ENCODE measurements around the gene SIPA1L3.

SIPA1L3 gene

DNA sequence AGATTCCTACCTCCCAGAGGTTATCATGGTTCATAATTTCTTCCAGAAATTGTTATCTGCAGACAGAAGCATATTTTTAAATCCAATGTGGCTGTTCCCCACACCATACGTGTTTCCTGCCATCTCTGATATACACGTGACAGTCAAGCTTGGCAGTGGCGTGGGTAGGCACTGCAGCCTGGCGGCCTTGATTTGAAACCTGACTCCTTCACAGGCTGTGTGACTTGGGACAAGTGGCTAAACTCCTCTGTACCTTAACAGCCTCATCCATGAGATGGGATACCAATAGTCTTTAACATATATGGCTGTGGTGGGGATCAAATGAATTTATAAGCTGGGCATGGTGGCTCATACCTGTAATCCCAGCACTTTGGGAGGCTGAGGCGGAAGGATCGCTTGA is 283.8 kb downstream of the SIPA1L3 start:
- no peak overlapping the region for H3K27ac ChIP-seq (ENCODE audit: low read length)
- no peak for DNase-seq (ENCODE audit: low read depth, low spot score)
- no peaks in the 10 kb centered on the region for H3K27me3 ChIP-seq (ENCODE audit: control insufficient read depth, insufficient read depth, low read length)
- no CpG with 5 or more reads among the region's 6 CpGs for WGBS (ENCODE audit: insufficient coverage, insufficient read length)
- no peaks in the 10 kb centered on the region for H3K4me1 ChIP-seq (ENCODE audit: control insufficient read depth, insufficient read depth, low read length)
- no peak overlapping the region for H3K4me3 ChIP-seq (ENCODE audit: low read length)
- no peaks in the 10 kb centered on the region for H3K9me3 ChIP-seq (ENCODE audit: control insufficient read depth, insufficient read depth, low read length)
- no peaks in the 10 kb centered on the region; the same call in none of the 2 replicates for H3K36me3 ChIP-seq (ENCODE audit: control insufficient read depth, insufficient read depth, low read length)

DNA sequence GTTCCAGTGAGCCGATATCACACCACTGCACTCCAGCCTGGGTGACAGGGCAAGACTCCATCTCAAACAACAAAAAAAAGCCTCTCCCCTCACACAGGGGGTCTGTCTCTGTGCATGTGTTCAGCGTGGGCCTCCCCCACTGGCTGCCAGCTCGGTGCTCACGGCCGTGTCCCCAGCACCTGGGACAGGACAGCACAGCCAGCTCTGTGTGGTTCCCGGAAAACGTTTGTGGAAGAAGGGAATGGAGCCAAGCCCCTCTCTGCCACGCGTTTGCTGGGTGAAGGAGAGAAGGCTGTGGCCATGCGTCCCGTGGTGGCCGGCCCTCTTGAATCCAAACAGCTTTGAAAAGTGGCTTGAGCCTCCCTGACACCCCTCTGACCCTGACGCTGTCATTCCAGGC is 284.7 kb downstream of the SIPA1L3 start:
- no peak overlapping the region for H3K27ac ChIP-seq (ENCODE audit: low read length)
- H3K27me3 ChIP-seq (ENCODE audit: control insufficient read depth, insufficient read depth, low read length), result no peaks in the 10 kb centered on the region
- no peaks in the 10 kb centered on the region for H3K9me3 ChIP-seq (ENCODE audit: control insufficient read depth, insufficient read depth, low read length)
- no CpG with 5 or more reads among the region's 13 CpGs for WGBS (ENCODE audit: insufficient coverage, insufficient read length)
- no peaks in the 10 kb centered on the region for H3K4me1 ChIP-seq (ENCODE audit: control insufficient read depth, insufficient read depth, low read length)
- no peak for DNase-seq (ENCODE audit: low read depth, low spot score)
- no peaks in the 10 kb centered on the region; the same call in none of the 2 replicates for H3K36me3 ChIP-seq (ENCODE audit: control insufficient read depth, insufficient read depth, low read length)
- no peak overlapping the region for H3K4me3 ChIP-seq (ENCODE audit: low read length)

DNA sequence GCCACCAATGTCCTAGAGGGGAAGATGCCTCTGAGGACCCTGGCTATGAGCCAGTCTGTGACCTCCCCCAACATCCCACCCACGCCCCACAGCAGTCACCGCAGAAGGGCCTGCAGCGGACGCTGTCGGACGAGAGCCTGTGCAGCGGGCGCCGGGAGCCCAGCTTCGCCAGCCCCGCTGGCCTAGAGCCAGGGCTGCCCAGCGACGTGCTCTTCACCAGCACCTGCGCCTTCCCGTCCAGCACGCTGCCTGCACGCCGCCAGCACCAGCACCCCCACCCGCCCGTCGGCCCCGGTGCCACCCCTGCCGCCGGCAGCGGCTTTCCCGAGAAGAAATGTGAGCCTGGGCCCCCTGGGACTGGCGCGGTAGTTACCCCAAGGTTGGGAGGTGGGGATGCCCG is 286.4 kb downstream of the SIPA1L3 start:
- DNase-seq (ENCODE audit: low read depth, low spot score), result no peak
- H3K9me3 ChIP-seq (ENCODE audit: control insufficient read depth, insufficient read depth, low read length), result no peaks in the 10 kb centered on the region
- no peaks in the 10 kb centered on the region for H3K4me1 ChIP-seq (ENCODE audit: control insufficient read depth, insufficient read depth, low read length)
- peaks cover 3% of the 10 kb centered on the region for H3K36me3 ChIP-seq (ENCODE audit: control insufficient read depth, insufficient read depth, low read length)
- no peak overlapping the region for H3K27ac ChIP-seq (ENCODE audit: low read length)
- no peak overlapping the region for H3K4me3 ChIP-seq (ENCODE audit: low read length)
- no CpG with 5 or more reads among the region's 29 CpGs for WGBS (ENCODE audit: insufficient coverage, insufficient read length)
- H3K27me3 ChIP-seq (ENCODE audit: control insufficient read depth, insufficient read depth, low read length), result no peaks in the 10 kb centered on the region

DNA sequence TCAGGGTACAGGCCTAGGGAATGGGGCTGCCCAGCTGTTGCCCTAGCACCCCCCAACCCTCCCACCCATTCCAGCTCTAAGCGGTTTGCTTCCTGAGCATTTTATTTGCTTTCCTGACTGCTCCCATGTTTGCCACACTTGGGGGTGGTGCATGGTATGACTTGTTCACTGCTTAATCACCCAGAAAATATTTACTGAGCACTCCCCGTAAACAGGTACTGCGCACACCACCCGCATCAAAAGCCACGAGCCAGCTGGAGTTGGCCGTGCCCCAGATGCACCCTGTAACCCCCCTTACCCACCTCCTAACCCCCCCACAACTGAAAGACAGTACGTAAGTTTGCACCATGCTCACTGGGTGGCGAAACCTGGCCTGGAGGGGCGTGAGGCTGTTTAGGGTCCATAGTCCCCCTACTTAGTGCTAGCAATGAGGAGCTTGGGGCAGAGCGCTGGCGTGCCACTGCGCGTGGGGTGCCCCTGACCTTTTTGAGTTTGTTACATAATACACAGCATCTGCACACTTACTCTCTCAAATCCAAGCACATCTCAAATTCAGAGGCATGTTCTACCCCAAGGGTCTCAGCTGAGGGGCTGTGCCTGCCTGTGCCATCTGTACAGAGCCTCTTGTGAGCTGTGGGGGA is 287.2 kb downstream of the SIPA1L3 start:
- Histone ChIP-seq H3K9me3 (ENCODE audit: control insufficient read depth, insufficient read depth, low read length) (no peaks in the 10 kb centered on the region), H3K27ac (ENCODE audit: low read length) (no peak overlapping the region), H3K4me1 (ENCODE audit: control insufficient read depth, insufficient read depth, low read length) (no peaks in the 10 kb centered on the region), H3K36me3 (ENCODE audit: control insufficient read depth, insufficient read depth, low read length) (peaks cover 5% of the 10 kb centered on the region), H3K27me3 (ENCODE audit: control insufficient read depth, insufficient read depth, low read length) (no peaks in the 10 kb centered on the region), H3K4me3 (ENCODE audit: low read length) (no peak overlapping the region)
- no peak for DNase-seq (ENCODE audit: low read depth, low spot score)
- no CpG with 5 or more reads among the region's 13 CpGs for WGBS (ENCODE audit: insufficient coverage, insufficient read length)

DNA sequence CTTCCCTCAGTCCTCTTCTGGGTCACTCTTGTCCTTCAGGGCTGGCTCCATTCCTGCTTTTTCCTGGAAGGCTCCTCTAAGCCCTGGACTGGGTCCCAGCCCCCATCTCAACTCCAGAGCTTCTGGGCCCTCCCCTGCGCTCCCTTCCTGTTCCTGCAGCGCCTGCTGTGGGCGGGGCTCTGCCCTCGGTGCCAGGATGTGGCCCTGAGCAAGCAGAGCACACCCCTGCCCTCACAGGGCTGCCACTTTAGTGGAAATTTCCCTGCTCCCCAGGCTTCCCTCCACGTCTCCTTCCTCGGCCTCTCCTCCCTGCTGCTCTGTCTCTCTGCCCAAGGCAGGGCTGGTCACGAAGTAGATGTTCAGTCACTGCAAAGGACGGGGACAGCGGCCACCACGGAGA is 288.2 kb downstream of the SIPA1L3 start:
- no peaks in the 10 kb centered on the region for H3K9me3 ChIP-seq (ENCODE audit: control insufficient read depth, insufficient read depth, low read length)
- H3K36me3 ChIP-seq (ENCODE audit: control insufficient read depth, insufficient read depth, low read length), result peaks cover 5% of the 10 kb centered on the region
- no peaks in the 10 kb centered on the region for H3K4me1 ChIP-seq (ENCODE audit: control insufficient read depth, insufficient read depth, low read length)
- no peak for DNase-seq (ENCODE audit: low read depth, low spot score)
- H3K27me3 ChIP-seq (ENCODE audit: control insufficient read depth, insufficient read depth, low read length), result no peaks in the 10 kb centered on the region
- WGBS (ENCODE audit: insufficient coverage, insufficient read length), result no CpG with 5 or more reads among the region's 10 CpGs
- H3K27ac ChIP-seq (ENCODE audit: low read length), result no peak overlapping the region
- no peak overlapping the region for H3K4me3 ChIP-seq (ENCODE audit: low read length)

DNA sequence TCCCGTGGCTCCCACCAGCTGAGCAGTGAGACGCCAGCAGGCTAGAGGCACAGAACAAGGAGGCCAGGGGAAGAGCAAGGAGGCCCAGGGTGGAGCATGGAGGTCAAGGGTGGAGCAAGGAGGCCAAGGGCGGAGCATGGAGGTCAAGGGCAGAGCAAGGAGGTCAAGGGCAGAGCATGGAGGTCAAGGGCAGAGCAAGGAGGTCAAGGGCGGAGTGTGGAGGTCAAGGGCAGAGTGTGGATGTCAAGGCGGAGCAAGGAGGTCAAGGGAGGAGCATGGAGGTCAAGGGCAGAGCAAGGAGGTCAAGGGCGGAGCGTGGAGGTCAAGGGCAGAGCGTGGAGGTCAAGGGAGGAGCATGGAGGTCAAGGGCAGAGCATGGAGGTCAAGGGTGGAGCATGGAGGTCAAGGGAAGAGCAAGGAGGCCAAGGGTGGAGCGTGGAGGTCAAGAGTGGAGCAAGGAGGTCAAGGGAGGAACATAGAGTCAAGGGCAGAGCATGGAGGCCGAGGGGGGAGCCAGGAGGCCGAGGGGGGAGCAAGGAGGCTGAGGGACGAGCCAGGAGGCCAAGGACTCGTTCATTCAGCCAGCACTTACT is 289.3 kb downstream of the SIPA1L3 start:
- H3K4me1 ChIP-seq (ENCODE audit: control insufficient read depth, insufficient read depth, low read length), result no peaks in the 10 kb centered on the region
- WGBS (ENCODE audit: insufficient coverage, insufficient read length), result no CpG with 5 or more reads among the region's 13 CpGs
- H3K4me3 ChIP-seq (ENCODE audit: low read length), result no peak overlapping the region
- no peak for DNase-seq (ENCODE audit: low read depth, low spot score)
- no peaks in the 10 kb centered on the region for H3K27me3 ChIP-seq (ENCODE audit: control insufficient read depth, insufficient read depth, low read length)
- H3K27ac ChIP-seq (ENCODE audit: low read length), result no peak overlapping the region
- H3K36me3 ChIP-seq (ENCODE audit: control insufficient read depth, insufficient read depth, low read length), result peaks cover 5% of the 10 kb centered on the region; the same call in 1 of the 2 replicates
- H3K9me3 ChIP-seq (ENCODE audit: control insufficient read depth, insufficient read depth, low read length), result no peaks in the 10 kb centered on the region

DNA sequence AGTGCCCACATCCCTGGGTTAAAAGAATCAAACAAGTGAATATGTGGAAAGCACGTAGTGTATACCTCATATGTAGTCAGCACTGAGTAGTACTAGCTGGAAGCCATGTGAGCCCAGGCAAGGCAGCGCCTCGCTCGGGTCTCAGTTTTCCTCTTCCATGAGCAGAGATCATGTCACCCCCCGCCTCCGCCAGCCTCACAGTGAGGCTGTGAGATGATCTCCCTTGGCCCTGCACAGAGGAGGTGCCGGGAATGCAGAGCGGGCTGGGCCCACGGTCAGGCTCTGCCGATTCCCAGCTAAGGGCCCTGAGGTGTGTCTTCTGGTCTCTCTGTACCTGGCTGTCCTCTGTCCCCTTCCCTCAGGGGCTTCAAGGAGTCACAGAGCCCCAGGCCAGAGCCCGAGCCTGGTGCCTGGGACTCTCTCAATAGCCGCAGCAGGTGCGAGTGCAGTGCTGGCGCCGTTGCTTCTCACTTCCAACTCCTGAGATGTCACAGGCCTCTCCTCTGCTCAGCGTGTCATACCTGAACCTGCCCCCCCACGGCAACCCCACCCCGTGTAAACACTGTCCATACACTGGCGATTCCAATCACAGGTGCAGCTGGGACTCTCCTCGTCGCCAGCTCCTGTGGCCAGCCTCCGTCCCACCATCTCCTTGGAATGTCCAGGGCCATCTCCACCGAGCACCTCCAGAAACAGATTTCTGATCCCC is 290.1 kb downstream of the SIPA1L3 start:
- H3K27me3 ChIP-seq (ENCODE audit: control insufficient read depth, insufficient read depth, low read length), result no peaks in the 10 kb centered on the region
- H3K4me3 ChIP-seq (ENCODE audit: low read length), result no peak overlapping the region
- peaks cover 5% of the 10 kb centered on the region; the same call in 1 of the 2 replicates for H3K36me3 ChIP-seq (ENCODE audit: control insufficient read depth, insufficient read depth, low read length)
- DNase-seq (ENCODE audit: low read depth, low spot score), result no peak
- H3K9me3 ChIP-seq (ENCODE audit: control insufficient read depth, insufficient read depth, low read length), result no peaks in the 10 kb centered on the region
- no peaks in the 10 kb centered on the region for H3K4me1 ChIP-seq (ENCODE audit: control insufficient read depth, insufficient read depth, low read length)
- no CpG with 5 or more reads among the region's 23 CpGs for WGBS (ENCODE audit: insufficient coverage, insufficient read length)
- no peak overlapping the region for H3K27ac ChIP-seq (ENCODE audit: low read length)

DNA sequence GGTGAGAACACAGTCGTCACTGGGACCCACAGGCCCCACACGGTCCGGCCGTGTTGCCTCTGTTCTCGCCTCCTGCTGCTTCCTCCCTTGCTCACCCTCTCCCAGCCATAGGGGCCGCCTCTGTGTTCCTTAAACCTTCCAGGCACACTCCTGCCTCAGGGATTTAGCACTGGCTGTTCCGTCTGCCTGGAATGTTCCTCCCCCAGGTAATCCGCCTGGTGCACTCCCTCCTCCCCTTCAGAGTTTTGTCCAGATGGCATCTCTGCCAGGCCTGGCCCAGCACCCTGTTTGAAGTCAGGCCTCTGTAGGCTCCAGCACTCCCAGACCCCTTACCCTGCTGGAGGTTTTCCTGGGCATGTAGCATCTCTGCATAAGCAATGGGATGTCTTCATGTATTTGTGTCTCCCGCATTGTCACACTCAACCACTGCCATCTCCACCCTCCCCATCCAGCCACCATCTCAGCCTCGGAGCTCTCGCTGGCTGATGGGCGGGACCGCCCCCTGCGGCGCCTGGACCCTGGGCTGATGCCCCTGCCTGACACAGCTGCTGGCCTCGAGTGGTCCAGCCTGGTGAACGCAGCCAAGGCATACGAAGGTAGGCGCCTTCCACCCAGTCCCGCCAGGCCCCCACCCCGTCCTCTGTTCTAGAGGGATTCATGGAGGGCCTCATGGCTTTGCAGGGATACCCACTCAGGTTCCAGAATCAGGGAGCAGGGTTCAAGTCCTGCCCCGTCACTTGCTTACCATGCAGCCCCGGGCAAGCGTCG is 291.1 kb downstream of the SIPA1L3 start:
- no peak for DNase-seq (ENCODE audit: low read depth, low spot score)
- WGBS (ENCODE audit: insufficient coverage, insufficient read length), result no CpG with 5 or more reads among the region's 25 CpGs

DNA sequence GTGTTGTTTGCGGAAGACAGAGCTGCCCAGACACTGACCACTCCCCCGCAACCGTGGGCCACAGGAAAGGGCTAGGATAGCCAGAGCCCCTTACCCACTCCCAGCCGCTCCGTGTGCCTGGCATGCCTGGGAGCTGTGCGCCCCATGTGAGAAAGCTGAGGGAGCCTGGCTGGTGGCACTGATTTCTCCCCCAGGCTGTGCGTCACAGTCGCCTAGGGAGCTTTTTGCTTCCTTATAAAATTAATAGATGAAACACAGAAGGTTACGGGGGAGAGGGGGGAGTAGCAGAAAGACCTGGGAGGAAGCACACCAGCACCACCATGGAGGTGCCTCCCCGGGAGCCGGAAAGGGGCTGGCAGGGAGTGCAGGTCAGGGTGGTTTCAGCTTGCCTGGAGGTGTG is 292.3 kb downstream of the SIPA1L3 start:
- H3K27ac ChIP-seq (ENCODE audit: low read length), result no peak overlapping the region
- no peaks in the 10 kb centered on the region for H3K9me3 ChIP-seq (ENCODE audit: control insufficient read depth, insufficient read depth, low read length)
- DNase-seq (ENCODE audit: low read depth, low spot score), result no peak
- peaks cover 10% of the 10 kb centered on the region; the same call in 1 of the 2 replicates for H3K36me3 ChIP-seq (ENCODE audit: control insufficient read depth, insufficient read depth, low read length)
- no peaks in the 10 kb centered on the region for H3K4me1 ChIP-seq (ENCODE audit: control insufficient read depth, insufficient read depth, low read length)
- no CpG with 5 or more reads among the region's 11 CpGs for WGBS (ENCODE audit: insufficient coverage, insufficient read length)
- no peaks in the 10 kb centered on the region for H3K27me3 ChIP-seq (ENCODE audit: control insufficient read depth, insufficient read depth, low read length)
- no peak overlapping the region for H3K4me3 ChIP-seq (ENCODE audit: low read length)

More for the DNA sequence above, 291.1 kb downstream of the SIPA1L3 start:
- Histone ChIP-seq H3K9me3 (ENCODE audit: control insufficient read depth, insufficient read depth, low read length) (no peaks in the 10 kb centered on the region), H3K27ac (ENCODE audit: low read length) (no peak overlapping the region), H3K27me3 (ENCODE audit: control insufficient read depth, insufficient read depth, low read length) (no peaks in the 10 kb centered on the region), H3K4me3 (ENCODE audit: low read length) (no peak overlapping the region), H3K36me3 (ENCODE audit: control insufficient read depth, insufficient read depth, low read length) (peaks cover 7% of the 10 kb centered on the region; the same call in 1 of the 2 replicates), H3K4me1 (ENCODE audit: control insufficient read depth, insufficient read depth, low read length) (no peaks in the 10 kb centered on the region)

DNA sequence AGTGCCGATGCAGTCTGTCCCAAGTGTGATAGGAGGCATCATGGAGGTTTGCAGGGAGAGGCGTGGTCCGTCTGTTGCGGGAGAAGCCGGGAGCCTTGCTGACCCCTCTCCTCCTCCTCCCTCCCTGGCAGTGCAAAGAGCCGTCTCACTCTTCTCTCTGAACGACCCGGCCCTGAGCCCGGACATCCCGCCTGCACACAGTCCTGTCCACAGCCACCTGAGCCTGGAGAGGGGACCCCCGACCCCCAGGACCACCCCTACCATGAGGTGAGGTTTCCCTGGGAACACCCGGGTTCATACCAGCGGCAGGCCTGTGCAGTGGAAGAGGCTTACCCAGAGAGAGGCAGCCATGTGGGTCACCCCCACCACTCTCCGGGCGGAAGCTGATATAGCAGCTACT is 294.7 kb downstream of the SIPA1L3 start:
- DNase-seq (ENCODE audit: low read depth, low spot score), result no peak
- no CpG with 5 or more reads among the region's 15 CpGs for WGBS (ENCODE audit: insufficient coverage, insufficient read length)

More for the DNA sequence above, 294.7 kb downstream of the SIPA1L3 start:
- Histone ChIP-seq H3K27me3 (ENCODE audit: control insufficient read depth, insufficient read depth, low read length) (no peaks in the 10 kb centered on the region), H3K9me3 (ENCODE audit: control insufficient read depth, insufficient read depth, low read length) (no peaks in the 10 kb centered on the region), H3K4me1 (ENCODE audit: control insufficient read depth, insufficient read depth, low read length) (no peaks in the 10 kb centered on the region), H3K36me3 (ENCODE audit: control insufficient read depth, insufficient read depth, low read length) (peaks cover 16% of the 10 kb centered on the region; the same call in 1 of the 2 replicates), H3K27ac (ENCODE audit: low read length) (no peak overlapping the region), H3K4me3 (ENCODE audit: low read length) (no peak overlapping the region)

Data from iPS DF 6.9 (cell line).